ENCODE results near the gene TENT4A. TPM values are rescaled to one million over a fixed set of nuclear protein-coding genes. Genes with fewer than 3 reads are reported as not detected.

Gene TENT4A
- total and polyA plus RNA-seq, 10 of the 15 experiments (the other 5 are each of a cell fraction or from before 2014, with no cell fraction given) = 1.4 to 30.6 (median 12.5) TPM

DNA sequence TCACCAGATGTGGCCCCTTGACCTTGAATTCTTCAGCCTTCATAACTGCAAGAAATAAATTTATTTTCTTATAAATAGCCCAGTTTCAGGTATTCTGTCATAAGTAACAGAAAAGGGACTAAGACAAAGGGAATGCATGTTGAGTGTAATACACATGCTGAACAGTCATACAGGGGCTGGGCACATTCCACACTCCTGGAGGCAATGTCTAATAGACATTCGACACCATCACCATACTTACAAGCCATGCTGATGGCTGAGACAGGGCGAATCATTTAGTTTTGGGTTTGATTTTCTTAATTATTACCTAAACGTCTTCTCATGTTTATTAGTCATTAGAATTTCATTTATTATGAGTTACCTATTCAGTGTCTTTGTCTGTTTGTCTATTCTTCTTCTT, 68.5 kb downstream of the TENT4A start:
- SMC1A ChIA-PET (ENCODE audit: uncharacterized antibody, unreplicated experiment) = no interaction called here
- no TSS peak for BruUV-seq (replicated peaks)
- FAIRE-seq = no peak

More for the DNA sequence above, 68.5 kb downstream of the TENT4A start:
- no peaks in the 10 kb centered on the region for H3K4me1 ChIP-seq (ENCODE audit: control insufficient read depth, insufficient read depth, low read length)
- no peaks in the 10 kb centered on the region for H3K27me3 ChIP-seq (replicated peaks in 1 of 2; ENCODE audit: control insufficient read depth in 2 of 2, insufficient read depth in 2 of 2, low read length in 1 of 2)
- ChIA-PET CTCF (interaction anchor here (1.9 kb wide), 1 partner anchor 15 kb away, joined by 6 read pairs; no protein-coding TSS in a partner anchor), POLR2A (no interaction called here), RAD21 (ENCODE audit: unreplicated experiment) (no interaction called here)
- H3K4me2 ChIP-seq (ENCODE audit: control insufficient read depth, insufficient read depth) = no peak overlapping the region
- DNase-seq (ENCODE audit: low read depth, low spot score) (no peak), ATAC-seq (no peak)
- H2AFZ ChIP-seq (ENCODE audit: control insufficient read depth, low read depth, low read length) = no peak overlapping the region
- in situ Hi-C loops (cut with MboI) (no loop called here), intact Hi-C loops (cut with micrococcal nuclease; ENCODE audit: unreplicated experiment) (no loop called here)
- no peaks in the 10 kb centered on the region for H3K36me3 ChIP-seq (ENCODE audit: control insufficient read depth in 2 of 2, insufficient read depth in 2 of 2, low read length in 1 of 2)
- H3K9me3 ChIP-seq (replicated peaks; ENCODE audit: control insufficient read depth, insufficient read depth, low read length) = no peaks in the 10 kb centered on the region; the same call in 2 of the 3 replicates
- TF ChIP-seq, protein P1, sequence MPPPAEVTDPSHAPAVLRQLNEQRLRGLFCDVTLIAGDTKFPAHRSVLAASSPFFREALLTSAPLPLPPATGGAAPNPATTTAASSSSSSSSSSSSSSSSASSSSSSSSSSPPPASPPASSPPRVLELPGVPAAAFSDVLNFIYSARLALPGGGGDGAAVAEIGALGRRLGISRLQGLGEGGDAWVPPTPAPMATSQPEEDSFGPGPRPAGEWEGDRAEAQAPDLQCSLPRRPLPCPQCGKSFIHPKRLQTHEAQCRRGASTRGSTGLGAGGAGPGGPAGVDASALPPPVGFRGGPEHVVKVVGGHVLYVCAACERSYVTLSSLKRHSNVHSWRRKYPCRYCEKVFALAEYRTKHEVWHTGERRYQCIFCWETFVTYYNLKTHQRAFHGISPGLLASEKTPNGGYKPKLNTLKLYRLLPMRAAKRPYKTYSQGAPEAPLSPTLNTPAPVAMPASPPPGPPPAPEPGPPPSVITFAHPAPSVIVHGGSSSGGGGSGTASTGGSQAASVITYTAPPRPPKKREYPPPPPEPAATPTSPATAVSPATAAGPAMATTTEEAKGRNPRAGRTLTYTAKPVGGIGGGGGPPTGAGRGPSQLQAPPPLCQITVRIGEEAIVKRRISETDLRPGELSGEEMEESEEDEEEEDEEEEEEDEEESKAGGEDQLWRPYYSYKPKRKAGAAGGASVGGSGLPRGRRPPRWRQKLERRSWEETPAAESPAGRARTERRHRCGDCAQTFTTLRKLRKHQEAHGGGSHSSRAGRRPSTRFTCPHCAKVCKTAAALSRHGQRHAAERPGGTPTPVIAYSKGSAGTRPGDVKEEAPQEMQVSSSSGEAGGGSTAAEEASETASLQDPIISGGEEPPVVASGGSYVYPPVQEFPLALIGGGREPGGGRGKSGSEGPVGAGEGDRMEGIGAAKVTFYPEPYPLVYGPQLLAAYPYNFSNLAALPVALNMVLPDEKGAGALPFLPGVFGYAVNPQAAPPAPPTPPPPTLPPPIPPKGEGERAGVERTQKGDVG (CRISPR knock-in tag; IDR thresholded peaks at IDR 0.05) = no peak
- TF ChIP-seq HDGF (IDR thresholded peaks at IDR 0.05) = no peak
- TF ChIP-seq, protein P2, sequence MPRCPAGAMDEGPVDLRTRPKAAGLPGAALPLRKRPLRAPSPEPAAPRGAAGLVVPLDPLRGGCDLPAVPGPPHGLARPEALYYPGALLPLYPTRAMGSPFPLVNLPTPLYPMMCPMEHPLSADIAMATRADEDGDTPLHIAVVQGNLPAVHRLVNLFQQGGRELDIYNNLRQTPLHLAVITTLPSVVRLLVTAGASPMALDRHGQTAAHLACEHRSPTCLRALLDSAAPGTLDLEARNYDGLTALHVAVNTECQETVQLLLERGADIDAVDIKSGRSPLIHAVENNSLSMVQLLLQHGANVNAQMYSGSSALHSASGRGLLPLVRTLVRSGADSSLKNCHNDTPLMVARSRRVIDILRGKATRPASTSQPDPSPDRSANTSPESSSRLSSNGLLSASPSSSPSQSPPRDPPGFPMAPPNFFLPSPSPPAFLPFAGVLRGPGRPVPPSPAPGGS (IDR thresholded peaks at IDR 0.05; ENCODE audit: borderline replicate concordance, insufficient read depth, low read depth, low read length, poor library complexity, severe bottlenecking) = no peak
- TF ChIP-seq, protein P3, sequence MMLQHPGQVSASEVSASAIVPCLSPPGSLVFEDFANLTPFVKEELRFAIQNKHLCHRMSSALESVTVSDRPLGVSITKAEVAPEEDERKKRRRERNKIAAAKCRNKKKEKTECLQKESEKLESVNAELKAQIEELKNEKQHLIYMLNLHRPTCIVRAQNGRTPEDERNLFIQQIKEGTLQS (IDR thresholded peaks at IDR 0.05; ENCODE audit: borderline replicate concordance, extremely low read depth, low read depth, low read length) = no peak
- no peak overlapping the region for H3K27ac ChIP-seq (ENCODE audit: control insufficient read depth, insufficient read depth)
- H3K9ac ChIP-seq (ENCODE audit: control insufficient read depth, insufficient read depth, low read length) = no peak overlapping the region
- H4K20me1 ChIP-seq (ENCODE audit: control insufficient read depth, insufficient read depth) = no peaks in the 10 kb centered on the region
- 23% methylated on average over 3 of the region's 3 CpGs for WGBS (ENCODE audit: insufficient coverage, insufficient replicate concordance, low lambda C conversion rate, missing lambda C conversion rate)
- H3K79me2 ChIP-seq (ENCODE audit: control insufficient read depth, insufficient read depth, low read length) = no peaks in the 10 kb centered on the region
- H3K4me3 ChIP-seq = no peak overlapping the region
